Small intestine (tissue), 7 donors: ENCODE measurements around the gene DHRS4L2. TPM values are rescaled to one million over a fixed set of nuclear protein-coding genes. Genes with fewer than 3 reads are reported as not detected.
A peak's percentile ranks its signal among the peaks of the same experiment; 100 is the strongest.
"Not testable (repeated sequence)": the region's sequence is repeated elsewhere in the genome, so short reads cannot be mapped to it uniquely, and the experiment has no call there.

ENCODE experiments used
- DNase-seq, 2 donors: peaks; one replicate each; pipeline versions ENCODE4 v3.0.0 to v3.0.0-alpha.2; 2013
- FAIRE-seq: peaks from 2 replicates; lab custom pipeline; 2012; peaks lifted over from hg19 to GRCh38; lab: Jason Lieb, UNC
- H3K27ac ChIP-seq, 3 donors: one replicate each; pipeline ENCODE4 v1.5.1; 2013; ENCODE audit warnings: low read length in 2 of 3, mild to moderate bottlenecking in 2 of 3, control low read depth in 1 of 3, inconsistent platforms in 1 of 3, low read depth in 1 of 3, moderate library complexity in 1 of 3
- H3K27me3 ChIP-seq, 3 donors: one replicate each; pipeline ENCODE4 v1.6.1; 2013; ENCODE audit warnings: low read length in 3 of 3, inconsistent platforms in 1 of 3; ENCODE audit not compliant: control insufficient read depth in 3 of 3, insufficient read depth in 3 of 3
- H3K36me3 ChIP-seq, 3 donors: one replicate each; pipeline ENCODE4 v1.6.1; 2013; ENCODE audit warnings: low read length in 3 of 3, inconsistent platforms in 1 of 3, low read depth in 1 of 3, mild to moderate bottlenecking in 1 of 3, moderate library complexity in 1 of 3; ENCODE audit not compliant: control insufficient read depth in 3 of 3, insufficient read depth in 2 of 3
- H3K4me1 ChIP-seq, 3 donors: one replicate each; pipeline ENCODE4 v1.6.1; 2013; ENCODE audit warnings: low read length in 2 of 3, inconsistent platforms in 1 of 3, low read depth in 1 of 3, mild to moderate bottlenecking in 1 of 3, moderate library complexity in 1 of 3; ENCODE audit not compliant: control insufficient read depth in 3 of 3, insufficient read depth in 2 of 3
- H3K4me3 ChIP-seq, 3 donors: one replicate each; pipeline ENCODE4 v1.5.1; 2013; ENCODE audit warnings: low read length in 3 of 3, control low read depth in 1 of 3, inconsistent platforms in 1 of 3, low read depth in 1 of 3, mild to moderate bottlenecking in 1 of 3, moderate library complexity in 1 of 3
- H3K9me3 ChIP-seq, 2 donors: one replicate each; pipeline ENCODE4 v1.6.1; 2013; ENCODE audit warnings: low read depth in 1 of 2, low read length in 1 of 2; ENCODE audit not compliant: control insufficient read depth in 2 of 2, insufficient read depth in 1 of 2
- WGBS, 3 donors: extraction: QIAGEN DNeasy Blood & Tissue Kit; methylation state at CpG; one replicate each; pipeline ENCODE4 v1.1.7; 2013; 5-methylcytosine and 5-hydroxymethylcytosine counted together
- polyA plus RNA-seq, 4 donors: library from polyadenylated mRNA; stranded (reverse) in 3 of 4; unstranded in 1 of 4; fragments of 200-250 nt in 3 of 4; fragments of 120-200 nt in 1 of 4; gene quantifications; one replicate each; pipeline versions ENCODE4 v1.2.1 to v1.2.3, GENCODE V29; 2013
- donor health status: healthy with polysubstance abuse.
- donor health status: control.
- donor health status: control.
- donor health status: Bipolar disorder and iron deficiency.
- donor health status: healthy.

Gene DHRS4L2
- polyA plus RNA-seq, 4 donors, result 34.8 to 162 (median 107) TPM

DNA sequence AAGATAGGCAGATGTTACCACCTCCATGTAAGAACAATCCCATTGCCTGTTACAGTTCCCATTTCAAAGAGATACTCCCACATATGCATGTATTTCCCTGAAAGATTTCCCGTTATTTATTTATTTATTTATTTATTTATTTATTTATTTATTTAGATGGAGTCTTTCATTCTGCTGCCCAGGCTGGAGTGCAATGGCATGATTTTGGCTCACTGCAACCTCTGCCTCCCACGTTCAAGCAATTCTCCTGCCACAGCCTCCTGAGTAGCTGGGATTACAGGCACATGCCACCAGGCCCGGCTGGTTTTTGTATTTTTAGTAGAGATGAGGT, 37.6 kb upstream of the DHRS4L2 start:
- not testable (repeated sequence) for DNase-seq, H3K4me3 ChIP-seq, H3K27me3 ChIP-seq, FAIRE-seq, H3K27ac ChIP-seq, H3K4me1 ChIP-seq, H3K36me3 ChIP-seq
- peaks cover 0 to 11% of the 10 kb centered on the region in 2 donors for H3K9me3 ChIP-seq
- 88 to 95% (median 91%) methylated on average over 3 of the region's 3 CpGs for WGBS, 3 donors

DNA sequence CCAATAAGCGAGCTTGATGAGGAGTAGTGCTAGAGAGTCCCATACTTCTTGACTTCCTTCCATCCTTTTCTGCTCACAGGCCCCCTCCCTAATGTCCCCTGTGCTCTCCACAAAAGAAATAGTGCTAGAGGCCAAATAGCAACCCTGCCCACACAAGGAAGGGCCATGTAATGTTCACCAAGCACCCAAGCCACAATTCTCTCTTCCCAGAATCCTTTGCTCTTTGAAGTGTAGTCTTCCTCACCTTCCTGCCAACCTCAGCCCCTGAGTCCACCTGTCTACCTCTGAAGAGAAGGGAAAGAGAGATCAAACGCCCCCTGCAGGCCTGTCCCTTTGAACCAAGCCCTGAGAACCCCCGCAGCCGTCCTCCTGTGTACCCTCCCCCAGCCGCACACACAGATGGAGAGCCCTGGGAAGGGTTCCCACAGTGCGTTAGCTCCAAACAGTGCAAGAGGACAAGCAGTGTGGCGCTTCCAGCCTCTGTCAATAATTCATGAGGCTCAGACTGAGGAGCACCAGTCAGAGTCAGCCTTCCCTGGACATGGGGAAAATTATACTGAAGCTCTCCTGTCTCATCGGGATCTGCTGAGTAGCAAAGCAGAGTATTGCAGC, 37.0 kb upstream of the DHRS4L2 start:
- FAIRE-seq (no peak), DNase-seq (no peak)

DNA sequence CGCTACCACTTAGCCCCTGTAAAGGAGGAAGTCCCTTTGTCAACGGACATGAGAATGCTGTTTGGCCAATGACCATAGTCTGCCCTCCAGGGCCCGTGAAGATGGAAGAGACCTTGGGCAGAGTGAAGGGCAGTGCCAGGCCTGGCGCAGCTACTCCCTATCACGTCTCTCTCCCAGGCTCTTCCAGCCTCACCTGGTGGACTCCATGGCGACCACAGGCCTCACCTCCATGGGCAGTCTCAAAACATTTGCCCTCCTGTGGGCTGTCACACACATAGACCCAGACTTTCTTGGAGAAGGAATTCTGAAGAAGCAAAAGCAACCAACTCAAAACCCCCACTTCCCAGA, 35.6 kb upstream of the DHRS4L2 start:
- DNase-seq, result peak in 1 of 2 donors; percentile 36
- not testable (repeated sequence) for FAIRE-seq

More for the DNA sequence above, 37.0 kb upstream of the DHRS4L2 start:
- H3K36me3 ChIP-seq, result peaks cover 0 to 9% (median 0%) of the 10 kb centered on the region in 3 donors
- peaks cover 0 to 11% of the 10 kb centered on the region in 2 donors for H3K9me3 ChIP-seq
- H3K4me1 ChIP-seq, result peaks cover 0 to 4% (median 3%) of the 10 kb centered on the region in 3 donors
- no peak overlapping the region for H3K27ac ChIP-seq
- WGBS, 3 donors, result 61 to 76% (median 64%) methylated on average over 8 of the region's 8 CpGs
- H3K4me3 ChIP-seq, result no peak overlapping the region
- no peaks in the 10 kb centered on the region for H3K27me3 ChIP-seq

DNA sequence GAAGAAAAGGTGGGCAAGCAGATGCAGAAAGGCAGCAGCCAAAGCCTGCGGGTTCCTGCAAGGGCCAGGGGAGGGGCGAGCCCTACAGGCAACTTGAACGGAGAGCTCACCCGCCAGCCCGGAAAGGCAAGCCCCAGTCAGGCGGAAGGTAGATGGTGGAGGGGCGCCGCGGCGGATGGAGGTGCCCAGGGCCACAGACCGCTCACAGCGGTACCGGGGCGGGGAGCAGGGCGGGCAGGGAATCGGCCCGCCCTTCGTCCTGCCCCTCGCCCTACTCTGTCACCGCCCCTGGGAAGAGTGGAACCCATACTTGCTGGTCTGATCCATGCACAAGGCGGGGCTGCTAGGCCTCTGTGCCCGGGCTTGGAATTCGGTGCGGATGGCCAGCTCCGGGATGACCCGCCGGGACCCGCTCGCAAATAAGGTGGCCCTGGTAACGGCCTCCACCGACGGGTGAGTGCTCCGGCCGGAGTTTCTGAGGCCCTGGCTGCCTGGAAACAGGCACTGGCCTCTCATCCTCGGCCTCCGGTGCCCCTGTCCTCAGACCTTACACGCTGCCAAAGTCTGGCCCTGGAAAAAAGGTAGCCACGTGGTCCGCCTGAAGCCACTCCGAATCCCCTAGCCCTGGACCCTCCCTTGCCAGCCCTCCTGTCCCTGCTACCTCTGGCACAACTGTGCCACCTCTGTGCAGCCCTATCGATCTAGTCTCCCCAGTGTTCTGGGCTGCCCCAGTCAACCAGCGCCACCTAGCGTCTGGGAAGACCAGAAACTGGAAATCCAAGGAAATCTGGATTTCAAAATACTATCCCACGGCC, 35.1 kb upstream of the DHRS4L2 start, which contains the start of gene DHRS4:
DHRS4 (plus strand) TSS at position 307 of the 815 bp plus-strand sequence; CDS start at position 326, 19 bp downstream.
- H3K36me3 ChIP-seq, result peaks cover 0 to 9% (median 2%) of the 10 kb centered on the region in 3 donors
- no peak for FAIRE-seq
- 0 to 1% (median 1%) methylated on average over 40 to 44 of the region's 44 CpGs for WGBS, 3 donors

More for the DNA sequence above, 35.6 kb upstream of the DHRS4L2 start:
- not testable (repeated sequence) for H3K4me1 ChIP-seq, H3K27me3 ChIP-seq, H3K36me3 ChIP-seq
- Histone ChIP-seq H3K4me3 (peak overlapping the region; percentile 55 to 82 (median 65)), H3K27ac (peak overlapping the region; percentile 74 to 89 (median 83)), H3K9me3 (peaks cover 0 to 11% of the 10 kb centered on the region in 2 donors)
- 33 to 52% (median 48%) methylated on average over 6 of the region's 6 CpGs for WGBS, 3 donors

DNA sequence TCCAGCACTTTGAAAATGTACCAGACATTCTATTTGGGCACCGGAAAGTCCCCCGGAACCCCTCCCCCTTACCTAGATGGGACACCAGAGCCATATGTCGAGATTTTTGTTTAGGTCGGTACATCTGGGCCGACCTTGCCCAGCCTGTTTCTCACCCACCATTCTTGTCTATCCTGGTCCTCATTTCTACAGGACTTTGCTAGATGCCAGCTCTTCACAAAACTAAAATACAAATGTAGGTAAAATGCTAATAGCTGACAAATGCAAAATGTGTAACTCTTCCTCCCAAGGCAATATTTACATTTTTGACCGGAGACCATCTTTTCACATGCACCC, 34.5 kb upstream of the DHRS4L2 start:
- not testable (repeated sequence) for H3K9me3 ChIP-seq, DNase-seq, H3K4me1 ChIP-seq, H3K27me3 ChIP-seq, FAIRE-seq, H3K36me3 ChIP-seq
- Histone ChIP-seq H3K27ac (peak overlapping the region in 1 of 3 donors; percentile 74), H3K4me3 (peak overlapping the region in 2 of 3 donors; percentile 65 to 82)
- 4 to 15% (median 10%) methylated on average over 6 of the region's 6 CpGs for WGBS, 3 donors

More for the DNA sequence above, 35.1 kb upstream of the DHRS4L2 start, which contains the start of gene DHRS4:
- H3K27ac ChIP-seq, result peak within 1 kb of the TSS; percentile 74 to 89 (median 83)
- DNase-seq, result peak; percentile 91 to 94
- H3K9me3 ChIP-seq, result peaks cover 0 to 11% of the 10 kb centered on the region in 2 donors
- H3K27me3 ChIP-seq, result no peaks in the 10 kb centered on the region
- peak within 1 kb of the TSS; percentile 55 to 82 (median 65) for H3K4me3 ChIP-seq
- H3K4me1 ChIP-seq, result peaks cover 0 to 4% (median 3%) of the 10 kb centered on the region in 3 donors

DNA sequence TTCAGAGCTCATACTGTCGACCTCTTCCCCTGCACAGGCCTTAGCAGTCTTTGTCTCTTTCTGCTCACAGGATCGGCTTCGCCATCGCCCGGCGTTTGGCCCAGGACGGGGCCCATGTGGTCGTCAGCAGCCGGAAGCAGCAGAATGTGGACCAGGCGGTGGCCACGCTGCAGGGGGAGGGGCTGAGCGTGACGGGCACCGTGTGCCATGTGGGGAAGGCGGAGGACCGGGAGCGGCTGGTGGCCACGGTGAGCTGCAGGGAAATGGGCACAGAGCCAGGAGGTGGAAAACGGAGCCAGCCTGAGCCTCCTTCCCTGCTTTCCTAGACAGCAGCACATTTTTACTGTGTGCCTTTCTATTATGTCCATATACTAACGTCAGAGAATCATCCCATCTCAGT, 33.8 kb upstream of the DHRS4L2 start:
- not testable (repeated sequence) for H3K27me3 ChIP-seq, H3K4me1 ChIP-seq, H3K9me3 ChIP-seq, H3K27ac ChIP-seq, FAIRE-seq
- DNase-seq, result peak in 1 of 2 donors; percentile 65
- peak overlapping the region in 1 of 3 donors; percentile 82 for H3K4me3 ChIP-seq
- peaks cover 0 to 10% (median 2%) of the 10 kb centered on the region in 3 donors for H3K36me3 ChIP-seq
- 24 to 52% (median 40%) methylated on average over 14 to 19 of the region's 20 CpGs for WGBS, 3 donors

DNA sequence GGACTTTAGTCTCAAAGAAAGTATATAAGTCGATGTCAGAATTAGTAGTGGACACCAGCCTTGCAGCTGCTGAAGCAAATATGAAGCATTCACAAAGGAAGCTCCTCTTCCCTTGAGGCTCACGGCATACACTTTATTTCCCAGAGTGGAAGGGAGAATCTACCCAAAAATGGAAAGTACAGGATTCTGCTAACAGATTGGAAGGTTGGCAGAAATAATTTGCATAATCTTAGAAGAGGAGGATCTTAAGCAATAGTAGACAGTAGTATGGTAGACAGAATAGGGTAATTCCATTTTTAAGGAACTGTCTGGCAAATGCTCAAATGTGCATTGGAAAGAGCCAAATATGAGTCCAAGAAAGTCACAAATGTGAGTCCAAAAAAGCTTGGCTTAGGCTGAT, 32.9 kb upstream of the DHRS4L2 start:
- 61 to 75% (median 71%) methylated on average over 2 of the region's 2 CpGs for WGBS, 3 donors
- not testable (repeated sequence) for FAIRE-seq, DNase-seq, H3K27ac ChIP-seq, H3K27me3 ChIP-seq, H3K9me3 ChIP-seq, H3K4me3 ChIP-seq, H3K4me1 ChIP-seq
- peaks cover 0 to 12% (median 2%) of the 10 kb centered on the region in 3 donors for H3K36me3 ChIP-seq

DNA sequence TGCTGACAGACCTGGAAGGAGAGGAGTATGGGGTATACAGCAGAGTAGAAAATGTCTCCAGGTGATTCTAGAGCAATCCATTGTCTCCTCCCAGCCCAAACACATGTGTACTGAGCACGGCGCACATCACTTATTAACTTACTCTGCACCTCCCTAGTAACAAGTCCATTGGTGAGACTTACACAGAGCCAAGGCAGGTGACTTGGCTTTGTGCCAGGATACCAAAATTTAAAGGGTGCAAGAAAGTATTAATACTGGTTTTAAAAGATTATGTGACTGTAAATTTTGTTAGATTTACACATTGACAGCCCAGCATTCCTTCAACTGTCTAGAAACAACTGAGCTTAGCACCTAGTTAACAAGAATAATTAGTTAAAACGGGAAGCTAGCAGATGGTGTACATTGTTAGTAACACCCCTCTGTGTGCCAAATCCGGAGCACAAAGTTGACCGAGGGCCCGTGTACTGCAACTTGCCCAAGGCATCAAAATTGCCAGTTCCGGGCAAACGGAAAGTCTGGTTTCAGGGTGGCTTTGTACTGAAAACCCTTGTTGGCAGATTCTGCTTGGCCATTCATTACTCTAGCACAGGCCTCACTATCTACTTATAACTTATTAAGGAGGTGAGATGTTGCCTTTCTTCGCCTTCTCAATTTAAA, 30.7 kb upstream of the DHRS4L2 start:
- H3K4me3 ChIP-seq, DNase-seq, H3K27ac ChIP-seq, H3K4me1 ChIP-seq, H3K9me3 ChIP-seq, FAIRE-seq, H3K27me3 ChIP-seq: not testable (repeated sequence)
- H3K36me3 ChIP-seq, result peaks cover 0 to 12% (median 2%) of the 10 kb centered on the region in 3 donors
- WGBS, 3 donors, result 88 to 96% (median 93%) methylated on average over 9 of the region's 9 CpGs
